SK-N-SH (cell line): Measurements from ENCODE around the gene BRD4. TPM values are rescaled to one million over a fixed set of nuclear protein-coding genes. Genes with fewer than 3 reads are reported as not detected.
A peak's percentile ranks its signal among the peaks of the same experiment; 100 is the strongest.

Source experiments
- CTCF ChIA-PET: fragments of 300-600, 350-600 bp; formaldehyde crosslinking; extraction: SDS; loops from one replicate; lab custom pipeline; 2021; lab: Yijun Ruan, JAX
- POLR2A ChIA-PET: fragments of 350-600 bp; sonication (Branson Sonifier 250); formaldehyde crosslinking; extraction: SDS; loops from one replicate; lab custom pipeline; 2020; ENCODE audit warnings: antibody characterized with exemption, inconsistent platforms; lab: Yijun Ruan, JAX
- DNase-seq: peaks from one replicate; pipeline ENCODE4 v3.0.0; 2012
- H2AFZ ChIP-seq: fragments of 200-600 bp; sonication (generic); 2 replicates; pipeline ENCODE4 v1.8.1; 2016; ENCODE audit warnings: antibody characterized with exemption, mild to moderate bottlenecking, low read depth
- H3F3A ChIP-seq: fragments of 200-600 bp; sonication (generic); replicated peaks from 2 replicates; pipeline ENCODE3; 2016; ENCODE audit warnings: antibody characterized with exemption, mild to moderate bottlenecking; ENCODE audit not compliant: insufficient read depth
- H3K27ac ChIP-seq, 2 experiments: fragments of 200-500 bp in 1 of 2; fragments of 200-600 bp in 1 of 2; sonication (Bioruptor generic) in 1 of 2; sonication (generic), shearing (Covaris generic) in 1 of 2; 2 replicates each; pipeline versions ENCODE4 v1.5.1 to v1.6.1; 2014 to 2016; ENCODE audit warnings: low read depth in 2 of 2, inconsistent platforms in 1 of 2, low read length in 1 of 2, mild to moderate bottlenecking in 1 of 2, mixed read lengths in 1 of 2
- H3K27me3 ChIP-seq: fragments of 200-600 bp; sonication (generic), shearing (Covaris generic); 2 replicates; pipeline ENCODE4 v1.6.1; 2016; ENCODE audit warnings: mixed run types; ENCODE audit not compliant: insufficient read depth
- H3K36me3 ChIP-seq, 2 experiments: fragments of 200-500 bp in 1 of 2; fragments of 200-600 bp in 1 of 2; sonication (Bioruptor generic) in 1 of 2; sonication (generic) in 1 of 2; replicated peaks in 1 of 2; 2 replicates each; pipeline versions ENCODE3 to v1.5.1; 2014 to 2016; ENCODE audit warnings: low read length in 1 of 2, mild to moderate bottlenecking in 1 of 2; ENCODE audit not compliant: insufficient read depth in 2 of 2, control insufficient read depth in 1 of 2
- H3K4me1 ChIP-seq, 2 experiments: fragments of 200-500 bp in 1 of 2; fragments of 200-600 bp in 1 of 2; sonication (Bioruptor generic) in 1 of 2; sonication (generic), shearing (Covaris generic) in 1 of 2; 2 replicates each; pipeline versions ENCODE4 v1.5.1 to v1.6.1; 2014 to 2016; ENCODE audit warnings: low read depth in 1 of 2, low read length in 1 of 2, mixed run types in 1 of 2; ENCODE audit not compliant: insufficient read depth in 2 of 2, control insufficient read depth in 1 of 2
- H3K4me2 ChIP-seq: fragments of 200-600 bp; sonication (generic), shearing (Covaris generic); 2 replicates; pipeline ENCODE4 v1.6.1; 2017; ENCODE audit warnings: mixed run types
- H3K4me3 ChIP-seq, 2 experiments: fragments of 200-500 bp in 1 of 2; fragments of 200-600 bp in 1 of 2; sonication (Bioruptor generic) in 1 of 2; sonication (generic), shearing (Covaris generic) in 1 of 2; 2 replicates each; pipeline versions ENCODE4 v1.5.1 to v1.8.1; 2014 to 2016; ENCODE audit warnings: low read depth in 2 of 2, inconsistent platforms in 1 of 2, low read length in 1 of 2, mild to moderate bottlenecking in 1 of 2, mixed read lengths in 1 of 2, moderate library complexity in 1 of 2
- H3K79me2 ChIP-seq: fragments of 200-600 bp; sonication (generic); 2 replicates; pipeline ENCODE4 v1.8.1; 2017; ENCODE audit warnings: mild to moderate bottlenecking; ENCODE audit not compliant: insufficient read depth
- H3K9ac ChIP-seq: fragments of 200-600 bp; sonication (generic); 2 replicates; pipeline ENCODE4 v1.6.1; 2017; ENCODE audit warnings: mixed run types
- H3K9me2 ChIP-seq: fragments of 200-600 bp; sonication (generic); 2 replicates; pipeline ENCODE4 v1.6.1; 2017; ENCODE audit warnings: mixed run types
- H3K9me3 ChIP-seq: fragments of 200-600 bp; sonication (generic); 2 replicates; pipeline ENCODE4 v1.6.1; 2017; ENCODE audit warnings: mixed run types, mild to moderate bottlenecking, moderate library complexity
- H4K20me1 ChIP-seq: fragments of 200-600 bp; sonication (generic); 2 replicates; pipeline ENCODE4 v1.6.1; 2017; ENCODE audit warnings: mild to moderate bottlenecking, mixed run types; ENCODE audit not compliant: insufficient read depth
- CHD2 ChIP-seq: fragments of 150-350 bp; IDR thresholded peaks from 2 replicates; pipeline ENCODE4 v1.6.1; 2018; ENCODE audit warnings: low read length; ENCODE audit not compliant: partially characterized antibody
- ELF1 ChIP-seq: IDR thresholded peaks from 2 replicates; pipeline ENCODE4 v1.4.0; 2012
- EP300 ChIP-seq, 2 experiments: IDR thresholded peaks; 2 replicates each; pipeline versions ENCODE4 v1.4.0 to v1.6.1; 2012; ENCODE audit warnings: borderline replicate concordance in 1 of 2, low read depth in 1 of 2, low read length in 1 of 2
- EZH2phosphoT487 ChIP-seq: fragments of 200-600 bp; sonication (generic); IDR thresholded peaks from 2 replicates; pipeline ENCODE4 v1.6.1; 2017; ENCODE audit warnings: low read depth, mixed run types, mild to moderate bottlenecking, antibody characterized with exemption, moderate library complexity, borderline replicate concordance
- FOSL2 ChIP-seq: IDR thresholded peaks from 2 replicates; pipeline ENCODE4 v1.4.0; 2012; ENCODE audit warnings: low read depth, mild to moderate bottlenecking, moderate library complexity, borderline replicate concordance
- GABPA ChIP-seq: IDR thresholded peaks from 2 replicates; pipeline ENCODE4 v1.4.0; 2012; ENCODE audit warnings: low read depth, mild to moderate bottlenecking
- GATA2 ChIP-seq: sonication (generic); formaldehyde crosslinking; IDR thresholded peaks from 2 replicates; pipeline ENCODE4 v1.5.0; 2020; ENCODE audit warnings: mild to moderate bottlenecking, missing genetic modification reagents
- NRF1 ChIP-seq: IDR thresholded peaks from 2 replicates; pipeline ENCODE4 v1.6.1; 2012; ENCODE audit warnings: low read depth, mild to moderate bottlenecking, low read length
- POLR2AphosphoS5 ChIP-seq: IDR thresholded peaks from 2 replicates; pipeline ENCODE4 v1.6.1; 2012; ENCODE audit warnings: low read depth, low read length
- RAD21 ChIP-seq: IDR thresholded peaks from 2 replicates; pipeline ENCODE4 v1.6.1; 2012; ENCODE audit warnings: mild to moderate bottlenecking, low read length
- RCOR1 ChIP-seq: fragments of 150-350 bp; IDR thresholded peaks from 2 replicates; pipeline ENCODE4 v1.6.1; 2017; ENCODE audit warnings: antibody characterized with exemption, low read length
- RFX5 ChIP-seq: IDR thresholded peaks from 2 replicates; pipeline ENCODE4 v1.6.1; 2012; ENCODE audit warnings: mild to moderate bottlenecking, improper control_type of control experiment, low read length
- RXRA ChIP-seq: IDR thresholded peaks from 2 replicates; pipeline ENCODE4 v1.4.0; 2012; ENCODE audit warnings: low read depth, mild to moderate bottlenecking, borderline replicate concordance
- SIN3A ChIP-seq: IDR thresholded peaks from 2 replicates; pipeline ENCODE4 v1.6.1; 2012; ENCODE audit warnings: low read depth, mild to moderate bottlenecking, low read length, moderate library complexity, borderline replicate concordance
- SMC3 ChIP-seq: IDR thresholded peaks from 2 replicates; pipeline ENCODE4 v1.6.1; 2012; ENCODE audit warnings: low read depth, low read length, improper control_type of control experiment
- TAF1 ChIP-seq: IDR thresholded peaks from 2 replicates; pipeline ENCODE4 v1.6.1; 2012; ENCODE audit warnings: low read depth, mild to moderate bottlenecking, low read length, moderate library complexity, borderline replicate concordance
- TEAD4 ChIP-seq: IDR thresholded peaks from 2 replicates; pipeline ENCODE4 v1.4.0; 2012; ENCODE audit warnings: mild to moderate bottlenecking, borderline replicate concordance; ENCODE audit not compliant: insufficient read depth
- YY1 ChIP-seq: IDR thresholded peaks from 2 replicates; pipeline ENCODE4 v1.4.0; 2012; ENCODE audit warnings: low read depth, mild to moderate bottlenecking
- WGBS: methylation state at CpG from one replicate; pipeline ENCODE4 v1.1.6; 2017; ENCODE audit warnings: low lambda C conversion rate; 5-methylcytosine and 5-hydroxymethylcytosine counted together
- polyA plus RNA-seq, 3 experiments: library from polyadenylated mRNA; depleted of rRNA; stranded (reverse); fragments of >200 nt; gene quantifications; 2 replicates each; pipeline ENCODE4 v1.2.3, GENCODE V29; 2012
- TF ChIP-seq, protein P1 (sequence below): IDR thresholded peaks from 2 replicates; pipeline ENCODE4; 2012
- TF ChIP-seq, protein P2 (sequence below): IDR thresholded peaks from 2 replicates; pipeline ENCODE4 v1.4.0; 2012; ENCODE audit warnings: low read depth
- TF ChIP-seq, protein P3 (sequence below): fragments of 150-350 bp; IDR thresholded peaks from 2 replicates; pipeline ENCODE4 v1.6.1; 2016; ENCODE audit warnings: mild to moderate bottlenecking, low read depth, low read length
- TF ChIP-seq, protein P4 (sequence below): IDR thresholded peaks from 2 replicates; pipeline ENCODE4 v1.4.0; 2012; ENCODE audit warnings: low read depth, borderline replicate concordance

BRD4 gene
- polyA plus RNA-seq, 1 of the 3 experiments (the other 2 are of a cell fraction), result 10.0 TPM

DNA sequence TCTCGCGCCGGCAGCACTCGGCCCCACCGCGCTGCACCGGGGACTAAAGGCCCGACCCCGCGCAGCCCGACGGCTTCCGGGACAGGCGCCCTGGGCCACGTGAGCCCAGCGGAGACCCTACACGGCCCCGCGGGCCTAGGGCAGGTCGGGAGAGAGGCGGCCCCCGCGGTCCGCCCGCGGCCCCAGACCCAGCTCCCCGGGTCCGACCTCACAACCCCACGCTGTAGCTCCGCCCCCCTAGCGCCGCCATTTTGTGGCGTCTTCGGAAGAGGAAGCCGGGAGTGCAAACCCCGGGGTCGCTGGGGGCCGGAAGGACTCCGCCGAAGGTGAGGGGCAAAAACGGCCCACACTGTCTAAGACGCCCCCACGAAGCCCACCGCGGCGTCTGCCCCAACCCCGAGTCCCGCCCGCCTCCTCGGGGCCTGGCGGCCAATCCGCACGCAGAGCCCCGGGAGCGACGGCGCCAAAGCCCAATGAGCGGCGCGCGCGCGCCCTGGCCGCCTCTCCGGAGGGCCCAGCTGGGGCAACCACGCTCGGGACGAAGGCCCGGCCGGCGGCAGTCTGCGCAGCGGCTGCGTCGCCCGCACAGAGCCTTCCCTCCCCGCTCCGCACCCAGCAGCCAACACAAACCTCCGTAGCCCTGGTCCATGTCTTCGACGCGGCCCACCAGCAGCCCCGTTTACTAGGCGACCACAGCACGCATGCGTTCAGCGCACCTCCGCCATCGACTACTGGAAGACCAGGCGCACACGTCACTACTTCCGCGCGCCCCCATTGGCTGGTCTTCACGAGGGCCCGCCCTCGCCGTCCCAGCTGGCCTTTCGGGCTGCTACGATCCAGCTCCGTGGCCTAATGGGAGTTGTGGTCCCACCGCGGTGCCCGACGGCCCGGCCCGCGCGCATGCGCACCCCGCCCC is 47.0 kb upstream of the BRD4 start, which contains the start of gene AKAP8:
Gene AKAP8 (minus strand): TSS at position 705 of the 916 bp plus-strand sequence. CDS start 56 bp downstream, at position 649.
- peak within 1 kb of the TSS; percentile 74; the same call in 1 of the 2 replicates for H2AFZ ChIP-seq
- peak within 1 kb of the TSS; percentile 97 for H3K9ac ChIP-seq
- peaks cover 53% of the 10 kb centered on the region for H3K79me2 ChIP-seq
- H3K27ac ChIP-seq, result peak within 1 kb of the TSS; percentile 88 to 93
- no peaks in the 10 kb centered on the region for H3K9me2 ChIP-seq
- no peaks in the 10 kb centered on the region for H3K9me3 ChIP-seq
- peaks cover 43% of the 10 kb centered on the region for H4K20me1 ChIP-seq
- POLR2A ChIA-PET, result interaction anchor here (0.5 to 3.0 kb wide), 17 partner anchors 20 to 183 kb away, joined by 3 to 15 read pairs (median 4); partner anchors contain the start of gene AKAP8L
- H3K4me3 ChIP-seq, result peak within 1 kb of the TSS; percentile 84 to 91
- peaks cover 4 to 15% of the 10 kb centered on the region in 2 experiments for H3K36me3 ChIP-seq
- DNase-seq, result peak; percentile 100
- H3K4me2 ChIP-seq, result peak within 1 kb of the TSS; percentile 84
- H3K4me1 ChIP-seq, result peaks cover 9 to 31% of the 10 kb centered on the region in 2 experiments; a peak in 3 of 4 replicates
- no peaks in the 10 kb centered on the region for H3K27me3 ChIP-seq
- TF ChIP-seq SIN3A (peak; percentile 63; the same call in 1 of the 2 replicates), SMC3 (no peak), GABPA (peak; percentile 74), EZH2phosphoT487 (no peak), RXRA (no peak), POLR2AphosphoS5 (peak; percentile 89), RAD21 (no peak), YY1 (peak; percentile 92), NRF1 (peak; percentile 80), GATA2 (CRISPR knock-in tag) (no peak), CHD2 (peak; percentile 78), RFX5 (peak; percentile 84), ELF1 (peak; percentile 25; the same call in 1 of the 2 replicates), TAF1 (peak; percentile 45; the same call in 1 of the 2 replicates), EP300 (IDR thresholded peaks at IDR 0.05; ENCODE audit: borderline replicate concordance in 1 of 2, low read depth in 1 of 2, low read length in 1 of 2) (no peak), FOSL2 (no peak), TEAD4 (no peak), RCOR1 (no peak)
- TF ChIP-seq, protein P1, sequence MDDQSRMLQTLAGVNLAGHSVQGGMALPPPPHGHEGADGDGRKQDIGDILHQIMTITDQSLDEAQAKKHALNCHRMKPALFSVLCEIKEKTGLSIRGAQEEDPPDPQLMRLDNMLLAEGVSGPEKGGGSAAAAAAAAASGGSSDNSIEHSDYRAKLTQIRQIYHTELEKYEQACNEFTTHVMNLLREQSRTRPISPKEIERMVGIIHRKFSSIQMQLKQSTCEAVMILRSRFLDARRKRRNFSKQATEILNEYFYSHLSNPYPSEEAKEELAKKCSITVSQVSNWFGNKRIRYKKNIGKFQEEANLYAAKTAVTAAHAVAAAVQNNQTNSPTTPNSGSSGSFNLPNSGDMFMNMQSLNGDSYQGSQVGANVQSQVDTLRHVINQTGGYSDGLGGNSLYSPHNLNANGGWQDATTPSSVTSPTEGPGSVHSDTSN, result peak; percentile 99
- TF ChIP-seq, protein P2, sequence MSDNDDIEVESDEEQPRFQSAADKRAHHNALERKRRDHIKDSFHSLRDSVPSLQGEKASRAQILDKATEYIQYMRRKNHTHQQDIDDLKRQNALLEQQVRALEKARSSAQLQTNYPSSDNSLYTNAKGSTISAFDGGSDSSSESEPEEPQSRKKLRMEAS, result no peak; the same call in 1 of the 2 replicates
- TF ChIP-seq, protein P3, sequence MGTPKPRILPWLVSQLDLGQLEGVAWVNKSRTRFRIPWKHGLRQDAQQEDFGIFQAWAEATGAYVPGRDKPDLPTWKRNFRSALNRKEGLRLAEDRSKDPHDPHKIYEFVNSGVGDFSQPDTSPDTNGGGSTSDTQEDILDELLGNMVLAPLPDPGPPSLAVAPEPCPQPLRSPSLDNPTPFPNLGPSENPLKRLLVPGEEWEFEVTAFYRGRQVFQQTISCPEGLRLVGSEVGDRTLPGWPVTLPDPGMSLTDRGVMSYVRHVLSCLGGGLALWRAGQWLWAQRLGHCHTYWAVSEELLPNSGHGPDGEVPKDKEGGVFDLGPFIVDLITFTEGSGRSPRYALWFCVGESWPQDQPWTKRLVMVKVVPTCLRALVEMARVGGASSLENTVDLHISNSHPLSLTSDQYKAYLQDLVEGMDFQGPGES, result peak; percentile 29; the same call in 1 of the 2 replicates
- TF ChIP-seq, protein P4, sequence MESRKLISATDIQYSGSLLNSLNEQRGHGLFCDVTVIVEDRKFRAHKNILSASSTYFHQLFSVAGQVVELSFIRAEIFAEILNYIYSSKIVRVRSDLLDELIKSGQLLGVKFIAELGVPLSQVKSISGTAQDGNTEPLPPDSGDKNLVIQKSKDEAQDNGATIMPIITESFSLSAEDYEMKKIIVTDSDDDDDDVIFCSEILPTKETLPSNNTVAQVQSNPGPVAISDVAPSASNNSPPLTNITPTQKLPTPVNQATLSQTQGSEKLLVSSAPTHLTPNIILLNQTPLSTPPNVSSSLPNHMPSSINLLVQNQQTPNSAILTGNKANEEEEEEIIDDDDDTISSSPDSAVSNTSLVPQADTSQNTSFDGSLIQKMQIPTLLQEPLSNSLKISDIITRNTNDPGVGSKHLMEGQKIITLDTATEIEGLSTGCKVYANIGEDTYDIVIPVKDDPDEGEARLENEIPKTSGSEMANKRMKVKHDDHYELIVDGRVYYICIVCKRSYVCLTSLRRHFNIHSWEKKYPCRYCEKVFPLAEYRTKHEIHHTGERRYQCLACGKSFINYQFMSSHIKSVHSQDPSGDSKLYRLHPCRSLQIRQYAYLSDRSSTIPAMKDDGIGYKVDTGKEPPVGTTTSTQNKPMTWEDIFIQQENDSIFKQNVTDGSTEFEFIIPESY, result no peak
- H3F3A ChIP-seq, result peaks cover 24% of the 10 kb centered on the region
- CTCF ChIA-PET, result interaction anchor here (0.6 to 2.1 kb wide), 10 partner anchors 30 to 225 kb away, joined by 3 to 14 read pairs (median 4); partner anchors contain the start of gene AKAP8L
- WGBS, result 0% methylated on average over 11 of the region's 111 CpGs
